Fibroblast of mammary gland (primary cell): ENCODE measurements around the gene COL13A1.

ENCODE experiments used
- DNase-seq: peaks from one replicate; pipeline ENCODE4 v3.0.0-alpha.2; 2010; ENCODE audit warnings: low read depth
- H3K4me3 ChIP-seq: 2 replicates; pipeline ENCODE4 v1.5.1; 2011; ENCODE audit warnings: low read depth, mild to moderate bottlenecking, low read length, moderate library complexity; ENCODE audit not compliant: control insufficient read depth
- TF ChIP-seq, protein P1 (sequence below): conservative IDR thresholded peaks from 2 replicates; pipeline ENCODE4 v1.5.1; 2011; ENCODE audit warnings: low read depth, low read length, inconsistent platforms; ENCODE audit not compliant: control insufficient read depth, insufficient read depth

COL13A1 gene

DNA sequence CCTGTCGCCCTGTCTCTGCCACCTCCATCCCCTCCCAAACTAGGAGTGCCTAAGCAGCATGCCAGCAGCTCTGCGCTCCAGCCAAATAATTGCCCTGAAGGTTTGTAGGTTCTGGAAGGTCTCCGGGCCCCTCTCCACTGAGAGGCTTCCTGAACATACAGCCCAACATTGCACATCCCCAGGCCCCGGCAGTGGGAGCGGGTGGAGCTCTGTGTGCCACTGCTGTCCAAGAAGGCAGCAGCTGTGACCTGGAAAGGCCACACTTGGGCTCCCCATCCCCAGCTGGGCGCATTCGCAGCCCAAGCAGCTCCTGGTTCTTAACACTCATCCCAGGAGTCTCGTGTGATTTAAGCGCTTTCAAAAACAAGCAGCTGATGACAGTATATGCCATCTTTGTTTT is 95.7 kb downstream of the COL13A1 start:
- H3K4me3 ChIP-seq: no peak overlapping the region
- no peak for DNase-seq
- TF ChIP-seq, protein P1, sequence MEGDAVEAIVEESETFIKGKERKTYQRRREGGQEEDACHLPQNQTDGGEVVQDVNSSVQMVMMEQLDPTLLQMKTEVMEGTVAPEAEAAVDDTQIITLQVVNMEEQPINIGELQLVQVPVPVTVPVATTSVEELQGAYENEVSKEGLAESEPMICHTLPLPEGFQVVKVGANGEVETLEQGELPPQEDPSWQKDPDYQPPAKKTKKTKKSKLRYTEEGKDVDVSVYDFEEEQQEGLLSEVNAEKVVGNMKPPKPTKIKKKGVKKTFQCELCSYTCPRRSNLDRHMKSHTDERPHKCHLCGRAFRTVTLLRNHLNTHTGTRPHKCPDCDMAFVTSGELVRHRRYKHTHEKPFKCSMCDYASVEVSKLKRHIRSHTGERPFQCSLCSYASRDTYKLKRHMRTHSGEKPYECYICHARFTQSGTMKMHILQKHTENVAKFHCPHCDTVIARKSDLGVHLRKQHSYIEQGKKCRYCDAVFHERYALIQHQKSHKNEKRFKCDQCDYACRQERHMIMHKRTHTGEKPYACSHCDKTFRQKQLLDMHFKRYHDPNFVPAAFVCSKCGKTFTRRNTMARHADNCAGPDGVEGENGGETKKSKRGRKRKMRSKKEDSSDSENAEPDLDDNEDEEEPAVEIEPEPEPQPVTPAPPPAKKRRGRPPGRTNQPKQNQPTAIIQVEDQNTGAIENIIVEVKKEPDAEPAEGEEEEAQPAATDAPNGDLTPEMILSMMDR: no peak

DNA sequence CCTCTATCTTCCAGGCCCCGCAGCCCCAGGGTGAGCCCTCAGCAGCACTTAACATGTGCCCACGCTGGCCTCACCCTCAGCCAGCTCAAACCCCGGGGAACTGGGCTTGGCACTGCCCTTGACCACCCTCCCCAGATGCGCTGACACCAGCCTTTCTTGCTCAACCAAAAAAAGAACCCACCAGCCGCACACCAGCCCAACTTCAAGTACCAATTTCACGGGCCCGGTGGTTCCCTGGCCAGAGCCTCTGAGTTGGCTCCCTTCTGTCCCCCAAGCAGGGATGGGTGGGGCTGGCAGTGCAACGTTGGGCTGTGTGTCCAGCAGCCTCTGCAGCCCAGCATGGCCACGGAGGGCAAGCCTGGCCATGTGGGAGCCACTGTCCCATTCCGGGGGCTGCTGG is 96.3 kb downstream of the COL13A1 start:
- DNase-seq: no peak
- TF ChIP-seq, protein P1: no peak
- no peak overlapping the region for H3K4me3 ChIP-seq

DNA sequence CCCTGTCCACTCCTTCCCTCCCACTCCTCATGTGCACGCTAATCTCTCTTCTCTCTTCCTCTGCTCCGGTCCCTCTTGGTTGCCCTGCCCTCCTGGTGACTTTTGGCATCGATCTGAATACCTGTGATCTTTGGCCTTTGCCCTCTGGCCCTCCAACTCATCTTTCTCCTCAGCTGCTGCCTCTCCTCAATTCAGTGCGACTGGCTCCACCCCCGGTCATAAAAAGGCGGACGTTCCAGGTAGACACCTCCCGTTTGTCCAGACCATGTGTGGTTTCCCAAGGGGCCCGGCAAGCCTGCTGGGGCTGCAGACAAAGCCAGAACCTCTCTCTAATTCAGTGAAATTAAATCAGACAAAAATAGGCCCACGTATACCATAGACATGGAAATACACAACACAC is 96.8 kb downstream of the COL13A1 start:
- TF ChIP-seq, protein P1: no peak

DNA sequence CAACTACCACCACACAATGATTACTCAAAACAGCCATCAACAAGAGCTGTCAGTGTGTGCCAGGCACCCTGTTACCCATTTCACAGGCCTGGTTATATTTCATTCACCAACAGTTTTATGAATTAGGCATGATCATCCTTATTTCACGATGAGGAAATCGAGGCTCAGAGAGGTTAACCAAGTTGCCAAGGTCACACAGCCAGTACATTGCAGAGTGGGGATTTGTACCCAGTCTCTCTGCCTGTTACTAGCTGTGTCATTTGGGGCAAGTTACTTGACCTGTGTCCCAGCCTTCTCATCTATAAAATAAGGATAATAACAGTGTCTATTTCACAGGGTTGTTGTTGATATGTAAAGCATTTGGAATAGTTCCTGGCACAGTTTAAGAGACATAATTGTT is 97.2 kb downstream of the COL13A1 start:
- no peak for DNase-seq
- TF ChIP-seq, protein P1: no peak
- no peak overlapping the region for H3K4me3 ChIP-seq

More for the DNA sequence above, 96.8 kb downstream of the COL13A1 start:
- no peak overlapping the region for H3K4me3 ChIP-seq
- DNase-seq: no peak

DNA sequence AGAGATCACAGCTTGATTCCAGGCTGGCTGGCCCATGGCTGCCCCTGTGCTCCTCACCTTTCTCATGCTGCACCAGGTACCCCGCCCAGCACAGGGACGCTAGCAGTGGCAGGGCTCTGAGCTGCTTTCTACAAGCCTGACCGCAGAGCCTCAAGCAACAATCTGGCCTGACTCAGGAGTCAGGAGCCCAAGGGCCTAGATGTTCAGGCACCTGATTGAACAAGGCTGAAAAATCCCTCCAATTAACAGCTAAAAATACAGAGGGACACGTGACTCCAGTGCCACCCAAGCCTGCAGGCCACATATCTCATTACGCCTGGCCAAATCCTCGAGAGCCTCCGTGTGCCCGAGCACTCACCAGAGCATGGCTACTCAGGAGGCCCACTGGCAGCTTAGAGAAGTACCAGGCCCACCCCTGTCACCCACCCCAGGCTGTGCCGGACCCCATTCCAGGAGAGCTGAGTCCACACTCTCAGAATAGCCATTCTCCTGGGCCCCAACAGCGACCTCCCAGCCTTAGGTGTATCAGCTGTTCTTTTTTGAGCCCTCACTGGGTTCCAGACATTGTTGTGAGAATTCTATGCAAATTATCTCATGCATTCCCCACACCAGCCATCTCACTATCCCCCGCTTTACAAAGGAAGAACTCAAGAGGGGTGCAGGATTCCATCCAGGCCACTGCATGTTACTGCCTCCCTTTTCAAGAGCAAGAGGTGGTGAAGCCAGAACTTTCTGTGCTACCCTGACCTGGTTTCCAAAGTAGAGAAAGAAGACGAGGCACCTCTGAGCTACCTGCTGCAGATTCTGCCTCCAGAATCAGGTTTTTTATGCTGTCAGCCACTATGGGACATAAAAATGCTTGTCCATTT is 98.3 kb downstream of the COL13A1 start:
- no peak for DNase-seq
- TF ChIP-seq, protein P1: no peak
- no peak overlapping the region for H3K4me3 ChIP-seq

DNA sequence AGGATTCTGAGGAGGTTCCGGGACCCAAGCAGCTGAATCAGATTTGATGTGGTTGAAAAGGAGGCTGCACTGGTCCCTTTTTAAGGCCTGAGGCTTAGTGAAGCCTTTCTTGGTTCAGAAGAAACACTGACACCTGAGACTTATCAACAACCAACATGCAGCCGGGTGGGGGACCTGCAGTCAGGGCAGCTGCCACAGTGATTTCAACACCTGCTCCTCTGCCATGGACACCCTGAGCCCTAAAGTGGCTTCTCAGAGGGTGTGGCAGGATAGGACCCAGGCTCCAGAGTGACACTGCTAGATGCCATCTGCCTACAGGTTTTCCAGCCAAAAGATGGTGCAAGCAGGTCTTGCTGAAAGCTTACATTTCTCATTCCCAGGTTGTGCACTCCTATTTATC is 99.3 kb downstream of the COL13A1 start:
- DNase-seq: no peak
- TF ChIP-seq, protein P1: no peak
- H3K4me3 ChIP-seq: no peak overlapping the region
